Muscle of arm (tissue), 12 donors: ENCODE results near the gene CUEDC1. TPM values are rescaled to one million over a fixed set of nuclear protein-coding genes. Genes with fewer than 3 reads are reported as not detected.

ENCODE experiments used
- DNase-seq: peaks from one replicate; pipeline ENCODE4 v3.0.0-alpha.2; 2013
- polyA plus RNA-seq, 12 donors: library from polyadenylated mRNA; unstranded; fragments of 120-200 nt; gene quantifications; one replicate each; pipeline ENCODE4 v1.2.1, GENCODE V29; 2013; ENCODE audit not compliant: insufficient read length in 12 of 12

CUEDC1 gene
- polyA plus RNA-seq, 12 donors: 39.6 to 81.1 (median 49.1) TPM; not detected in 1

GRCh38 chr17:57814421-57814820 is 140.8 kb downstream of the CUEDC1 start:
- no peak for DNase-seq

GRCh38 chr17:57811638-57812280 is 143.5 kb downstream of the CUEDC1 start:
- no peak for DNase-seq

Other genes with a start within 250 kb of the CUEDC1 start
- not detected for gene CCDC182, start 210.1 kb downstream of the CUEDC1 start, polyA plus RNA-seq
- 10 to 100 TPM in 11 of 12 donors, not detected in 1; 23.4 to 42.0 (median 33.2) TPM for gene MRPS23, start 105.4 kb downstream of the CUEDC1 start, polyA plus RNA-seq
- gene VEZF1, start 32.8 kb upstream of the CUEDC1 start, polyA plus RNA-seq: 10 to 100 TPM in 11 of 12 donors, not detected in 1; 41.1 to 77.1 (median 54.7) TPM
- 100 to 1,000 TPM in 11 of 12 donors, not detected in 1; 146 to 244 (median 191) TPM for gene SRSF1, start 51.8 kb upstream of the CUEDC1 start, polyA plus RNA-seq
- 10 to 100 TPM in 11 of 12 donors, not detected in 1; 35.1 to 56.8 (median 38.9) TPM for gene DYNLL2, start 128.0 kb upstream of the CUEDC1 start, polyA plus RNA-seq
- under 1 TPM in 2 of 12 donors, not detected in 10; 0.04 TPM for gene OR4D1, start 193.0 kb upstream of the CUEDC1 start, polyA plus RNA-seq
- gene OR4D2, start 211.6 kb upstream of the CUEDC1 start, polyA plus RNA-seq: not detected
- 1 to 10 TPM in 1 of 12 donors, under 1 TPM in 9, not detected in 2; 0.14 to 5.7 (median 0.29) TPM for gene EPX, start 237.3 kb upstream of the CUEDC1 start, polyA plus RNA-seq